Endometrium (tissue), 2 donors: ENCODE data around the gene IL18R1.

Experiments used
- FAIRE-seq: peaks from 2 replicates; lab custom pipeline; 2012; peaks lifted over from hg19 to GRCh38; lab: Jason Lieb, UNC
- donor health status: control.
- donor health status: control.

IL18R1 gene

DNA sequence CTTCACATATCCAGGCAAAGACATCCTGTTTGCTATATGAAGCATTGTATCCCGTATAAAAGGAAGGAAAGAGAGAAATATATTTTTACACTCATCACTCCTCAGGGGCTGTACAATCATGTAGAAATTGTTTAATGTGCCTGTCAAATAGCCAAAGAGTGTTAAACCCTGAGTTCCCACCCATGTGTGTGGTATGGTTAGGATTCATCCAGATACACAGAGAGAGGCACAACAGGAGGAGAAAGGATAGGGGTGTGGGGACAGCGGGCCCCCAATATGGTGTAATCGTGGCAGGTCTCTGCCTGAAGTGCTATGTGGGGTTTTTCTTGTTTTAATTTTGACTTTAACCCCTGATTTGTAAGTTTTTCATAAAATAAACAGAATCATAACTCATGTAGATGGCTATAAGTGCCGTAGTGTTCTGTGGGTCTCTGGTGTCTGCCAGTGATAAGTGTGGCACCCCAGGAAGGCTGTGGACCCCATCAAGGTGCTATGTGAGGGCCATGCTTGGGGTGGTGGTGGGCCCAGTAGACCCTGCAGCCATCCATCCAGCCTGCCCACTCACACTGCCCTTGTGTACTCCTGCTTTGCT is 10.2 kb upstream of the IL18R1 start:
- FAIRE-seq, result no peak

DNA sequence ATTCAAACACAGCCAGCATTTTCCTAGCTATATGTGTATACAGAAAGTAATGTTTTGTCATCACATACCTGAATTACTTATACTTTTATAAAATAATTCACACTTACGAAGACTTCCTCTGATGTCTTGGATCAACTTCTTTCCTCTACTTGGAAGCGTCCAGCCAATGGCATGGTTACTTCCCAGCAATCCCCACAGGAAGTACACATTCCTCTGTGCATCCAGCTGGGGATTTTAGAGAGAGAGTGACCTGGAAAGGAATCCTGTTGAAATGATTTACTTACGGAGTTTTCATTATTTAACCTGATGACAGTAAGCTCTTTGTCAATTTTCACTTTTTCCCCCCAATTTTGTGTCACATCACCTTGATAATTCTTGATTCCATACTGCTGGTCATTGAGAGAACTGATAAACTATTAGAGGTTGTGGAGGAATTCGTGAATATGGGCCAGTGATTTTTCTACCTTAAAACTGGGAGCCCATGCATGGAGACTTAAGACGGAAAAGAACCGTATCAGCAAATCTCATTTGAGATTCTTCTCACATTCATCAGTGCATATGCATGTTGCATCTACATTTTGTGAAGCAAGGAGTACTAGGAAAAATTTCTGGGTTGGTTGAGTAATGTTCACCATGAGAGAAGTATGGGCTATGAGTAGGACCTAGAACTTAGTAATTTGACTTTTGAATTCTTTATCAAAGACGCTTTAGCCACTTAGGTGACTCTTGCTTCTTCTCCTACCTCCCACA is 9.0 kb upstream of the IL18R1 start:
- FAIRE-seq, result no peak

DNA sequence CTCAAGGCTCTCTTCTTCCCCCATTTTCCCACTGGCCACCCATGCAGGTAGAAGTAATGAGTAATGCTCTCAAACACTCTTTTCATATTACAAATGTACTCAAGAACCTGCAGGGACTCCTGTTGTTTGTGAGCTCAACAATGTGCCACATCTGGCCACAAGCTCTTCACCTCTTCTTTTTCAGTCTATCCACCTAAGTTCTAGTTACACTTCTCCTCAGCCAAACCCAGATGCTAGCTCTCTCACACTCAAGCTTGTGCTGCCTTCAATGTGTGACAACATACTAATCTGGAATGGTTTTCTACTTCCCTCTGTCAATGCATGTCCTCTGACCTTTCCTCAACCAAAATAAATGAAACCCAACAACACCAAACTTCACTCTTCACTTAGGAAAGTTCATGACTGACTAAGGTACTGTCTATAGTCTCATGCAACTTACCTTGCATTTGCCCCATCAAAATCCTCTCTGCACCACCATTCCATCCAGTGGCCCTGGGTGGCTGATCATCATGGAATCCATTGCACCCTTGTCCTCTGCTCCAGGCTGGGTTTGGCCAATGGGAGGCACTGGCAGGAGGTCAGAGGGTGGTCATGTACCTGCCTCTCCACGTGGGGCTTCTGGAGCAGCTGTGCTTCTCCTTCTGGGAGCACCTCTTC is 5.3 kb upstream of the IL18R1 start:
- no peak for FAIRE-seq

DNA sequence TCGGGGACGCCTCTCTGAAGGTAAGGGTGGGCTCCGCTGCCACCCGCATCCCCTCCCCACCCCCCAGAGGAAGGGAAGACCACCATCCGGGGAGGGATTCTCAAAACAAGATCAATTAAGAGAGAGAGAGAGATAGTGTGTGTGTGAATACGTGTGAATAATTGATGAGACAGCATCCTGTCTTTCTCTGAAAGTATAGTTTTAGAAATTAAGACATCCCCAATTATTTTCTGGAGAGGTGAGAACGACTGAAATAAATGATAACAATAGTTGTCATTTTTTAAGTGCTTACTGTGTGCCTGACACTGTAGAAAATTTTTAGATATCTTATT is 751 bp downstream of the IL18R1 start:
- no peak for FAIRE-seq

DNA sequence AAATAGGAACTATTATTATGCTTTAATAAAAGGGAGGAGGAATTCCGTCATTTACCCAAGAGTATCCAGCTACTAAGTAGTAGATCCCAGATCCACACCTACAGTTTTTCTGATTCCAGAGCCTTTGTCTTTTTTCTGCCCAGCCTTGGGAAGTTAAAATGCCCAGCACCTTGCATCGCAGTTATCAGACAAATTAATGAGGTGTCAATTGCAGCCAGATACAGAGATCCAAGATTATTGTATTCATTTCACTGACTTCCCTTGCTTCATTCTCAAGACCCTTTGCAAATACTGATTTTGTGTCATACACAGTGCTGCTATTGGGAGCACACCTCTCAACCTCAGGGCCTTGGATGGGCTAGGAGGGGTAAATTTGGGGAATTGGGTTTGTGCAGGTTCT is 1.1 kb downstream of the IL18R1 start:
- FAIRE-seq, result no peak

DNA sequence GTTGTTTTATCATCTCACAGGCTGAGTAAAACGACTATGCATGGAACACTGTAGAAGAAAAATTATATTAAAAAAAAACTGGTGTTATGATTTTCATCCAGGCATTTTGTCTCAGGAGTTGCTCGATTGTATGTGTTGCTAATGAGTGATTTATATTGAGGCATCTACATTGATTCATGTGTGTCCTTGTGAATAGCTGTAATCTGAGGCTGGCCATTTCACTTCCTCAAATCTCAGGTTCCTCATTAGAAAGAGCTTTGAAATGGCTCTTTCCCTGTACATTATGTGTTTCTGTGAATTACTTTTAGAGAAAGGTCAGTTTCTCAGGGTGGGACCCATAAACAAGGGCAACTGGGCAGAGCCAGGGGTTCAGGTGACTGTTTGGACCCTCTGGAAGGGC is 2.3 kb downstream of the IL18R1 start:
- FAIRE-seq, result no peak

DNA sequence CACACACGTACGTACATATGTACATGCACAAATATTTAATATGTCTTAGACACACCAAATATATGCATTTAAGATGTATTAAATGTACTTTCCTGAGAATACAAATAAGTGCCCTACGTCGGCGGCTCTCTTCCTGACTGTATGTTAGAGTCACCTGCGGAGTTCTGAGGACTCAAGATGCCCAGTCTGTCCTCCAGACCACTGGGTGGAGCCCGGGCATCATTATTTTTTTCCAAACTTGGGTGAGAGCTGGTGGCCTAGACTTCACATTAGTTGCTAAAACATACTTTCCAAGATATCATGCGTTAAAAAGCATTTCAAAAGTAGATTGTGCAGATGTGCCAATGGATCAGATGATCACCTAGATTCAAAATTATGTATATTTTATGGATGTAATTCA is 2.9 kb downstream of the IL18R1 start:
- no peak for FAIRE-seq

DNA sequence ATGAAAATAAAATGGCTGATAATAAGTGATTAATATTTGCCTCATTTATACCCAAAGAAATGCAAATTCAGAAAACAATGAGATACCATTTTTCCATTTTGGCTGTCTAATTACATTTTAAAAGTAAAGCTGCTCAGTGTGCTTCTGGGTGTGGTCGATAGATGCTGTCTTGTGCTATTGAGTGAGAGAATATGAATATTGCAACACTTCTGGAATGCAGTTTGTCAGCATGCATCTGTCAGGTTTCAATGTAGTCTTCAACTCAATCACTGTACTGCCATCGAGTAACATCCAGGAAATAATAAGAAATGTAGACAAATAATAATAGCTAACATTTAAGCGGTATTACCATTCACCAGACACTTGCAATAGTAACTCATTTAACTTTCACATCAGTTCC is 3.9 kb downstream of the IL18R1 start:
- no peak for FAIRE-seq

DNA sequence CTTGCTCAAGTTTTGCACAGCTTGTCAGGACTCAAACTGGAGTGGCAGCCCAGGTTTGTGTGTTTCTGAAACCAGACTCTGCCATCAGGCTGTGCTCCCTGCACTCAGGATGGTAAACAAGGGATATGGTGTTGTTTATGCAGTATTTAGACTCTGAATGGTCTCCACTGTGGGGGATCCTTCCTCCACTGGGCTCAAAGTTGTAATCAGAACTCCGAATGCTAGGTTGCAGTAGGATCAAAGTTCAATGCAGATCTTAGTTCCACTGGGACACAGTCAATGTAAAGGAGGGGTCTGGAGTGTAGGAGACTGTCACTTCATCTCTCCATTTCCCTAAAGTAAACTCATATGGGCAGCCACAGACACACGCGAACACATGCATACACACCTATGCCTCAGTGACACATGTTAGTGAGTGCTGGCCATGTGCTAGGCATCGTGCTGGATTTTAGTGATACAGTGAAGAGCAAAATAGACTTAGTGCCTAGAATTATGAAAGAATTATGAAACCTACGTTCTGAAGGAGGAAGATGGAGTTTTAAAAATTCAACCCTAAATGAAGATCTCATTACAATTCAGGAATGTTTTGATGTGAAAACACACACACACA is 6.1 kb downstream of the IL18R1 start:
- FAIRE-seq, result no peak

DNA sequence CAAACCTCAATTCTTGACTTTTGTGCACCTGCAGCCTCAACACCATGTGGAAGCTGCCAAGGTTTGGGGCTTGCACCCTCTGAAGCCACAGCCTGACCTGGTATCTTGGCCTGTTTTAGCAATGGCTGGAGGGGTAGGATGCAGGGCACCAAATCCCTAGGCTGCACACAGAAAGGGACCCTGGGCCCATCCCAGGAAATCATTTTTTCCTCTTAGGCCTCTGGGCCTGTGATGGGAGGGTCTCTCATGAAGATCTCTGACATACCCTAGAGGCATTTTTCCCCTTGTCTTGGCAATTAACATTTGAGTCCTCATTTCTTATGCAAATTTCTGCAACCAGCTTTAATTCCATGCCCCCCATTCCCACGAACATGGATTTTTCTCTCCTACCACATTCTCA is 10.2 kb downstream of the IL18R1 start:
- no peak for FAIRE-seq

DNA sequence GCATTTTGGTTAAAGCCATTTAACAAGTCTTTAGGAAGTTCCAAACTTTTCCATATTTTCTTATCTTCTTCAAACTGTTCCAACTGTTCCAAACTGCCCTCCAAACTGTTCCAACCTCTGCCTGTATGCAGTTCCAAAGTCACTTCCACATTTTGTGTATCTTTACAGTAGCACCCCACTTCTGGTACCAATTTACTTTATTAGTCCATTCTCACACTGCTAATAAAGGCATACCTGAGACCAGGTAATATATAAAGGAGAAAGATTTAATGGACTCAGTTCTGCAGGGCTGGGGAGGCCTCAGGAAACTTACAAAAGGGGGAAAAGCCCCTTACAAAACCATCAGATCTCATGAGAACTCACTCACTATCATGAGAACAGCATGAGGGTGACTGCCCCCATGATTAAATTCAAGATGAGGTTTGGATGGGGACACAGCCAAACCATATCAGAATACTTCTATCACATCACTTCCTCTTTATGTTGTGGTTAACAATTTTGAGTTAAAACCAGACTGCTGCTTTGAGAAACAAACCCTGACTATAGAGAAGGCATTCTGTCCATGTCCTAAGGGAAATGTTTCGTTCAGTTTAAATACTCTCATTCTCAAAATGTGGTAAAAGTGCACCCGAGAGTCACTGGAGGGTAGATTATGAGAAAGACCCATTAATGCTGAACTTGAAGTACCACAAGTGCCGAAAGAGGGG is 11.0 kb downstream of the IL18R1 start:
- FAIRE-seq, result no peak

DNA sequence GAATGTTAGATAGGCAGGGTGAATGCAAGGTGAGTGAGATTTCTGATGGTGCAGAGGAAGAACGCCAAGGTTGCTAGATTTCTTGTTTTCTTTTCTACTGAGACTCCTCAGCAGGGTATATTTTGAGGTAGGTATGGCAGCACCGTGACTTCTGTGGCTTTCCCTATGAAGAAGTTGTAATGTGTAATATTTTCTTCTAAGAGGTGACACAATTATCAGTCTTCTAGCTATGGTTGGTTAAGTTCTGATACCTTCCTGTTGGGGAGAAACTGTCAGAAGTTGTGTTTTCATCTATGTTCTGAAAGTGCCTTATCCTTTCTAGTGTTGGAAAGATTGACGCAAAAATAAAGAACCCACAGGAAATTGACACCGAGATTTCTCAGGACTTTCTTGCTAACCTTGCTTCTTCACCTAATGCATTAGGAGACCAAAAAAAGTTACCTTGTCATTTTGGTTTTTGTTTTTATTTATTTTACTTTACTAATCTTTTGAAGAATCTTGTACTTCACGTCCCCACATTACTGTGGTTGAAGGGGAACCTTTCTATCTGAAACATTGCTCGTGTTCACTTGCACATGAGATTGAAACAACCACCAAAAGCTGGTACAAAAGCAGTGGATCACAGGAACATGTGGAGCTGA is 11.9 kb downstream of the IL18R1 start:
- FAIRE-seq, result no peak

DNA sequence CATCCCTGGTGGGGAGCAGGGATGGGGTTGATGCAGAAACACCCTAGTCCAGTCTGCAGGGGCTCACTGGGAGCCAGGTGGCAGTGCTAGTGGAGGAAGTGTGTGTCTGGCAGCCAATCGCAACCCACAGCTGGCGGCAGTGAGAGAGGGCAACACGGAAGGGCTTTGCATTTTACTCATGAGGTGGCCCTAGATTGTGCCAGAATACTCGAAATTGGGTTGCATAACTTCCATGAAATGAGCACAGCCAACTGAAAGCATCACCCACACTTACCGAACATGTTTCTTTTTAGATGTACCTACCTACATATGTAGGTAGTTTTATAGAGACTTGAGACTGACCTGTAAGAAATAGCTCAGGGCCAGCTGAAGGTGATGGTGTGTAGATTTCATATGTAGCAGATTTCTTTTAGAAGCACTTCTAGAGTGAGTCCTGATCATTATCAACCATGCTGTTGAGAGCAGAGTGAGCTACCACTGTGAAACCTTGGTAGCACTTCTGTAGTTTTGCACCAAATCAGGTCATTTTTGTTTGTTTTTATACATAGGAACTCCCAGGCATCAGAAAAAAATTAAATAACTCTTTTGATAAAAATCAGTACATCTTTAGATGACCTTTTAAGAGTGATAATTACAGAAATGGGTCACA is 13.0 kb downstream of the IL18R1 start:
- FAIRE-seq, result no peak

DNA sequence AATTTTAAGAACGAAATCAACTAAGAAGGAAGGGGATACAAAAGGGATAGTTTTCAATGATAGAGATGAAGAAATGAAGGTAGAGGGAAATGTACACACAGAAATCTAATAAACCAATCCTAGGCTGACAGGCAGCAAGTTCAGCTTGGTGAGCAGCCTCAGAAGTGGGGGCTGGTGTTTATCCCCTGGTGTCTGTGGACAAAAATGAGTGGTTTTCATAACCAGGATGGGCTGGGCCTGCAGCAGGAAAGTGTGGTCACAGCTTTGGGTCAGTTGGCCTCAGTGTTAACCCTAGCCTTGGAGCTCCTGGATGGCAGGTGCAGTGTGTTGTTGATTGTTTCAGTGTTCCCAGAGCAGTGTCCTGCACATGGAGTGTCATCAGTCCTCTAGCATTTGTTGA is 14.3 kb downstream of the IL18R1 start:
- no peak for FAIRE-seq

DNA sequence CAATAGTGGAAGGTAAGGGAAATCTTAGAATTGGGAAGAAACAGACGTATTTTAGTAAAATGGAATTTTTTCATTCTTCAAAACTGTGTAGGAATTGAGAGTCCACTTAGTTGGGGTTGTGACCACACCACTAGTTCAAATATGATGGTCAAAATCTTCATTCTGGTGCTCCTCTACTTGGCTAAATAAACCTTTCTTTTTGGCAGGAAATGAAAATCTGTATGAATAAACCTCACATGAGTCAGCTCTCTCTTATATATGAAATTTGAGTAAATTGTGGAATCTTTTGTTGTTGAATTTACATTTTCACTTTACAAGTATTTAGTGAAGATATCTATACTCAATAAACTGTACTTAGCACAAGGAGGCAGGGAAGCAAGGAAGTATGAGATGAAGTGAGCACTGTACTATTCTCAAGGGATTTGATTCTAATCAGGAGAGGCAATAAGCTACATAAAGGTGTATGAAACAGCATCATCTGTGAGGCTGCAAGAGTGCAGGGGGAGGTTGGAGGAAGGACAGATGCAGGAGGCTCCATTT is 20.5 kb downstream of the IL18R1 start:
- FAIRE-seq, result no peak

DNA sequence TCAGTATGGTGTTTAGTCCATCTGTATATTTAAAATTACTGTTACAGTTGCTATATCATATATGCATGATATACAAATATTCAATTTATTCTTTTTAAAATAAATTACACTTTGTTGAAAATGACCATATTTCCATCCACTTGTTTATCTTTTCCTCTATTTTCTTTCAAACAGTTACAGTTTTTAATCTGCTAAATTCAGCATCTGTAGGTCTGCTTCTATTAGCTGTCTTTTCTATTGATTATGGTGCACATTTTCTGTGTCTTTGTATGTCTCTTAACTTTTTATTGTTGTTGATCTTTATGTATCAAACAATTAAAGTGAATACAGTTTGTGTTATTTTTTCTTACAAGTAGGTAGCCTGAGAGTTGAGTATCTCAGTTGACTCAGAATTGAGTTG is 28.1 kb downstream of the IL18R1 start:
- FAIRE-seq, result no peak

DNA sequence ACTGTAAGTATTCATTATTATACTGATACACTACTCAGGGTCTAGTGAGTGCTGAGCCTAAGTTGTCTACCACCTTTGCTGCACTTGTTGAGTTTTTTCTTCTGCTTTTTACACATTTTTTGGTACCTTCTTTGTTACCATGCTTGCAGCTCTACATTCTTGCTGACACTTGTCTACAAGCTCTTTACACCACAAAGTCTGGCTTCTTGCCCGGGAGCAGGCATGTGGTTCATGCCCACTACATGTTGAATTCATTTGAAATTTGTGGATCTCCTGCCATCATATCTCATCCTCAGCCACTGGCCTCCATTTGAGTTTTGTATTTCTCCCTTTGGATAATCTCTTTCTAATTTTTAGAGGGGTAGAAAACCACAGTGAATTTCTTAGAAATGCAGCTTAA is 29.9 kb downstream of the IL18R1 start:
- FAIRE-seq, result no peak

DNA sequence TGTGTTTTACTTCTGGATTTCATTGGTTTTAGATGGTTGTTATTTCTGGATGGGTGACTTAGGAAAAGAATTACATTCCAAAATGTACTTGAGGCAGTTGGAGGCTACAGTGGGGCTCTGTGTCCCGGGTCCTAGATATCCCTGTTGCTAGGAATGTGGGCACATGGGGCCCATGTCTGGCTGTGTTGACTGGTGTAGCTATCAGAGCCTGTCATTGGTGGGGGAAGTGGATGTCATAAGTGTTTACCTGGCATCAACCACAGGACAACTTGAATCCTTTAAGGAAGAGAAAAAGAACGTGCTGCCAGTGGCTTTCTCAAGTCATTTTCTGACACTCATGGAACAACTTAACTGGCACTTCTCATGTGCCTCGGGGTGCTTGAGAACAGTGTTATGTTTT is 30.4 kb downstream of the IL18R1 start:
- no peak for FAIRE-seq

DNA sequence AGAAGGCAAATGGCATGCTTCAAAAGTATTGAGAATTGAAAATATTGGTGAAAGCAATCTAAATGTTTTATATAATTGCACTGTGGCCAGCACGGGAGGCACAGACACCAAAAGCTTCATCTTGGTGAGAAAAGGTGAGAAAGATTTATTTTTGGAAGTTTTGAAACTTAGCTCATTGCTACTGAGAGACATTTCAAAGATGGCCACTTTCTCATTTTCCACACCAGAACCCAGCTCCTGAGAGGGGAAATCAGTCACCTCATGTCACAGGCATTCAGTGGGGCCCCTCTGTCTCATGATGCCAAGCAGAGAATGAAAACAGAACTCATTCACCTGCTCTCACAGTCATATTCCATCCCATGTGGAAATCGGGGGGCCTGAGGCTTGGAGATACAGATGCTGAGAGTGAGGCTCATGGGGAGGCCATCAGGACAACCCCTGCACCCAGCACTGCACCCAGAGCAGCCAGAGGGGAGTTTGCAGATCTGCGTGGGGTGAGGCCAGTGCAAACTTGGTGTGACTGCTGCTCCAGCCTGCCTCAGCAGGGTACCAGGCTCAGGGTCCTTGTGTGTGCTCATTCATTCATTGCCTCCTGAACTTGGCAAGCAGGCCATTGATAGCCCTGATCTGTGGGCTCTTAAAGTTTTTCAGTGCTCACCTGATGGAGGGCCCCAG is 31.4 kb downstream of the IL18R1 start:
- no peak for FAIRE-seq

DNA sequence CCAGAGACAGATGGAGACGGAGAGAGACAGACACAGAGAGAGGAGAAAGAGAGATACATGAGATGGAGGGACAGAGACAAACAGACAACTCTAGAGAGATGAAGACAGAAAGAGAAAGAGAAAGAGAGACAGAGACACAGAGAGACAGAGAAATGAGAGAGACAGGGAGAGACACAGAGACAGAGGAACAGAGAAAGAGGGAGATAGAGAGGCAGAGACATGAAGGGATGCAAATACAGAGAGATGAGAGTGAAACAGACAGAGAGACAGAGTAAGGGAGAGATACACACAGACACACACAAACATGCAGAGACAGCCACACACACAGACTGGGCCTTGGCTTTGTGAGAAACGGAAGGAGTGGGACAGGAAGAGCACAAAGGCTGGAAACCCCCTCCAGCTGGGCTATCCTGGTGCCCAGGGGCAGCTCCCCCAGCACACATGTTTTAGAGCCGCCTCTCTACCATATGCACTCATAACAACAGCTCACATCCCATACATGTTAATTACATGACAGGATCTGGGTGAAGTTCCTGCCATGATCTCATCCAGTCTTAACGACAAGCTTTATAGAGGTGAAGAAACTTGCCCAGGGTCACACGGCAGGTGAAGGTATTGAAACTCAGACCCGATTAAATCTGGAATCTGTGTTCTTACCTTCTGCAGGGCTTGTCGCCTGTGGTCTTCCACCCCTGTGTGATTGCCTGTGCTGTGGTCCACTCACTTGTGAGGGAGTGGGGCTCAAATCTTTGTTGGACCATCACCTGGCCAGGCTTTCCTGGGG is 32.4 kb downstream of the IL18R1 start:
- FAIRE-seq, result no peak
